ENCODE results near the gene ACAP3. TPM values are rescaled to one million over a fixed set of nuclear protein-coding genes. Genes with fewer than 3 reads are reported as not detected.

Gene ACAP3
- total and polyA plus RNA-seq, 10 of the 15 experiments (the other 5 are each of a cell fraction or from before 2014, with no cell fraction given): 0.05 to 34.2 (median 7.1) TPM

DNA sequence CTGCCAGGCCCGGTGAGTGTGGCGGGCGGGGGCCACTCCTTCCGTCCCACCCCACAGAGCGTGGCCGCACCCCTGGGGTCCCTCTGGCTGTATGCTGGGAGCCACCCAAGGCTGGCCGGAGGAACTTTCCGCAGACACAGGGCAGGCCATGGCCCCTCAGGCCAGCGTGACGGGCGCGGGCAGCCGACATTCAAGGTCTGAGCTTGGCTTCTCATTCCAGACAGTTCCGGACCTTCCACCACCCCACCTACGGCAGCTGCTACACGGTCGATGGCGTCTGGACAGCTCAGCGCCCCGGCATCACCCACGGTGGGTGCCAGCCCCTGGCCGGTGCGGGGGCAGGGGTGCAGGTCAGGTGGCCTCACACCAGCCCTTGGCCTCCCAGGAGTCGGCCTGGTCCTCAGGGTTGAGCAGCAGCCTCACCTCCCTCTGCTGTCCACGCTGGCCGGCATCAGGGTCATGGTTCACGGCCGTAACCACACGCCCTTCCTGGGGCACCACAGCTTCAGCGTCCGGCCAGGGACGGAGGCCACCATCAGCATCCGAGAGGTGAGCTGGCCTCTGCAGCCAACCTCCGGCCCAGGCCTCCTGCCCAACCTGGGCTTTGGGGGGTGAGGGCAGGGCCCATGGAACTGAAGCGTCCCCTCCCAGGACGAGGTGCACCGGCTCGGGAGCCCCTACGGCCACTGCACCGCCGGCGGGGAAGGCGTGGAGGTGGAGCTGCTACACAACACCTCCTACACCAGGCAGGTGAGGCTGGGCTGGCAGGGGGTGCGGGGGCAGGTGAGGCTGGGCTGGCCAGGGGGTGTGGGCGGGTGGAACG is 20.2 kb downstream of the ACAP3 start:
- Histone ChIP-seq H3K4me2 (ENCODE audit: control insufficient read depth, insufficient read depth) (no peak overlapping the region), H3K4me3 (no peak overlapping the region), H3K36me3 (ENCODE audit: control insufficient read depth in 2 of 2, insufficient read depth in 2 of 2, low read length in 1 of 2) (no peaks in the 10 kb centered on the region), H3K27ac (ENCODE audit: control insufficient read depth, insufficient read depth) (no peak overlapping the region), H2AFZ (ENCODE audit: control insufficient read depth, low read depth, low read length) (no peak overlapping the region), H3K9ac (ENCODE audit: control insufficient read depth, insufficient read depth, low read length) (no peak overlapping the region), H3K4me1 (ENCODE audit: control insufficient read depth, insufficient read depth, low read length) (no peaks in the 10 kb centered on the region), H3K9me3 (replicated peaks; ENCODE audit: control insufficient read depth, insufficient read depth, low read length) (no peaks in the 10 kb centered on the region), H4K20me1 (ENCODE audit: control insufficient read depth, insufficient read depth) (no peaks in the 10 kb centered on the region), H3K27me3 (replicated peaks in 1 of 2; ENCODE audit: control insufficient read depth in 2 of 2, insufficient read depth in 2 of 2, low read length in 1 of 2) (no peaks in the 10 kb centered on the region), H3K79me2 (ENCODE audit: control insufficient read depth, insufficient read depth, low read length) (no peaks in the 10 kb centered on the region)
- no peak for ATAC-seq
- ChIA-PET POLR2A (no interaction called here), CTCF (interaction anchor here (1.2 to 2.5 kb wide), 2 partner anchors 162 to 165 kb away, joined by 3 to 12 read pairs; no protein-coding TSS in a partner anchor), SMC1A (ENCODE audit: uncharacterized antibody, unreplicated experiment) (no interaction called here), RAD21 (ENCODE audit: unreplicated experiment) (interaction anchor here (0.8 kb wide), 1 partner anchor 254 kb away, joined by 3 read pairs; no protein-coding TSS in a partner anchor)
- no peak for DNase-seq (ENCODE audit: low read depth, low spot score)
- intact Hi-C loops (cut with micrococcal nuclease; ENCODE audit: unreplicated experiment) (no loop called here), in situ Hi-C loops (cut with MboI) (no loop called here)
- 59% methylated on average over 43 of the region's 46 CpGs for WGBS (ENCODE audit: insufficient coverage, insufficient replicate concordance, low lambda C conversion rate, missing lambda C conversion rate)
- FAIRE-seq: no peak
- BruUV-seq (replicated peaks): no TSS peak
- TF ChIP-seq KAT2A (conservative IDR thresholded peaks at IDR 0.05; ENCODE audit: control insufficient read depth, low read depth, low read length) (no peak), STAT1 (conservative IDR thresholded peaks at IDR 0.05) (no peak), HDAC6 (IDR thresholded peaks at IDR 0.05; ENCODE audit: unreplicated experiment) (no peak), TCF12 (IDR thresholded peaks at IDR 0.05; ENCODE audit: low read depth, low read length) (no peak), STAT3 (IDR thresholded peaks at IDR 0.05; ENCODE audit: low read depth, low read length) (no peak), ATF7 (IDR thresholded peaks at IDR 0.05; ENCODE audit: low read depth) (no peak), CBX5 (IDR thresholded peaks at IDR 0.05; ENCODE audit: low read depth) (no peak), SMC3 (IDR thresholded peaks at IDR 0.05; ENCODE audit: borderline replicate concordance, low read length) (no peak), IKZF2 (IDR thresholded peaks at IDR 0.05) (no peak), TAF1 (IDR thresholded peaks at IDR 0.05; ENCODE audit: borderline replicate concordance, low read depth, low read length) (no peak), SUZ12 (IDR thresholded peaks at IDR 0.05; ENCODE audit: unreplicated experiment) (no peak)
- TF ChIP-seq, protein P1, sequence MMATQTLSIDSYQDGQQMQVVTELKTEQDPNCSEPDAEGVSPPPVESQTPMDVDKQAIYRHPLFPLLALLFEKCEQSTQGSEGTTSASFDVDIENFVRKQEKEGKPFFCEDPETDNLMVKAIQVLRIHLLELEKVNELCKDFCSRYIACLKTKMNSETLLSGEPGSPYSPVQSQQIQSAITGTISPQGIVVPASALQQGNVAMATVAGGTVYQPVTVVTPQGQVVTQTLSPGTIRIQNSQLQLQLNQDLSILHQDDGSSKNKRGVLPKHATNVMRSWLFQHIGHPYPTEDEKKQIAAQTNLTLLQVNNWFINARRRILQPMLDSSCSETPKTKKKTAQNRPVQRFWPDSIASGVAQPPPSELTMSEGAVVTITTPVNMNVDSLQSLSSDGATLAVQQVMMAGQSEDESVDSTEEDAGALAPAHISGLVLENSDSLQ (IDR thresholded peaks at IDR 0.05): no peak
- TF ChIP-seq, protein P2, sequence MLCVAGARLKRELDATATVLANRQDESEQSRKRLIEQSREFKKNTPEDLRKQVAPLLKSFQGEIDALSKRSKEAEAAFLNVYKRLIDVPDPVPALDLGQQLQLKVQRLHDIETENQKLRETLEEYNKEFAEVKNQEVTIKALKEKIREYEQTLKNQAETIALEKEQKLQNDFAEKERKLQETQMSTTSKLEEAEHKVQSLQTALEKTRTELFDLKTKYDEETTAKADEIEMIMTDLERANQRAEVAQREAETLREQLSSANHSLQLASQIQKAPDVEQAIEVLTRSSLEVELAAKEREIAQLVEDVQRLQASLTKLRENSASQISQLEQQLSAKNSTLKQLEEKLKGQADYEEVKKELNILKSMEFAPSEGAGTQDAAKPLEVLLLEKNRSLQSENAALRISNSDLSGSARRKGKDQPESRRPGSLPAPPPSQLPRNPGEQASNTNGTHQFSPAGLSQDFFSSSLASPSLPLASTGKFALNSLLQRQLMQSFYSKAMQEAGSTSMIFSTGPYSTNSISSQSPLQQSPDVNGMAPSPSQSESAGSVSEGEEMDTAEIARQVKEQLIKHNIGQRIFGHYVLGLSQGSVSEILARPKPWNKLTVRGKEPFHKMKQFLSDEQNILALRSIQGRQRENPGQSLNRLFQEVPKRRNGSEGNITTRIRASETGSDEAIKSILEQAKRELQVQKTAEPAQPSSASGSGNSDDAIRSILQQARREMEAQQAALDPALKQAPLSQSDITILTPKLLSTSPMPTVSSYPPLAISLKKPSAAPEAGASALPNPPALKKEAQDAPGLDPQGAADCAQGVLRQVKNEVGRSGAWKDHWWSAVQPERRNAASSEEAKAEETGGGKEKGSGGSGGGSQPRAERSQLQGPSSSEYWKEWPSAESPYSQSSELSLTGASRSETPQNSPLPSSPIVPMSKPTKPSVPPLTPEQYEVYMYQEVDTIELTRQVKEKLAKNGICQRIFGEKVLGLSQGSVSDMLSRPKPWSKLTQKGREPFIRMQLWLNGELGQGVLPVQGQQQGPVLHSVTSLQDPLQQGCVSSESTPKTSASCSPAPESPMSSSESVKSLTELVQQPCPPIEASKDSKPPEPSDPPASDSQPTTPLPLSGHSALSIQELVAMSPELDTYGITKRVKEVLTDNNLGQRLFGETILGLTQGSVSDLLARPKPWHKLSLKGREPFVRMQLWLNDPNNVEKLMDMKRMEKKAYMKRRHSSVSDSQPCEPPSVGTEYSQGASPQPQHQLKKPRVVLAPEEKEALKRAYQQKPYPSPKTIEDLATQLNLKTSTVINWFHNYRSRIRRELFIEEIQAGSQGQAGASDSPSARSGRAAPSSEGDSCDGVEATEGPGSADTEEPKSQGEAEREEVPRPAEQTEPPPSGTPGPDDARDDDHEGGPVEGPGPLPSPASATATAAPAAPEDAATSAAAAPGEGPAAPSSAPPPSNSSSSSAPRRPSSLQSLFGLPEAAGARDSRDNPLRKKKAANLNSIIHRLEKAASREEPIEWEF (IDR thresholded peaks at IDR 0.05; ENCODE audit: insufficient replicate concordance, low read depth, low read length): no peak
- TF ChIP-seq, protein P3, sequence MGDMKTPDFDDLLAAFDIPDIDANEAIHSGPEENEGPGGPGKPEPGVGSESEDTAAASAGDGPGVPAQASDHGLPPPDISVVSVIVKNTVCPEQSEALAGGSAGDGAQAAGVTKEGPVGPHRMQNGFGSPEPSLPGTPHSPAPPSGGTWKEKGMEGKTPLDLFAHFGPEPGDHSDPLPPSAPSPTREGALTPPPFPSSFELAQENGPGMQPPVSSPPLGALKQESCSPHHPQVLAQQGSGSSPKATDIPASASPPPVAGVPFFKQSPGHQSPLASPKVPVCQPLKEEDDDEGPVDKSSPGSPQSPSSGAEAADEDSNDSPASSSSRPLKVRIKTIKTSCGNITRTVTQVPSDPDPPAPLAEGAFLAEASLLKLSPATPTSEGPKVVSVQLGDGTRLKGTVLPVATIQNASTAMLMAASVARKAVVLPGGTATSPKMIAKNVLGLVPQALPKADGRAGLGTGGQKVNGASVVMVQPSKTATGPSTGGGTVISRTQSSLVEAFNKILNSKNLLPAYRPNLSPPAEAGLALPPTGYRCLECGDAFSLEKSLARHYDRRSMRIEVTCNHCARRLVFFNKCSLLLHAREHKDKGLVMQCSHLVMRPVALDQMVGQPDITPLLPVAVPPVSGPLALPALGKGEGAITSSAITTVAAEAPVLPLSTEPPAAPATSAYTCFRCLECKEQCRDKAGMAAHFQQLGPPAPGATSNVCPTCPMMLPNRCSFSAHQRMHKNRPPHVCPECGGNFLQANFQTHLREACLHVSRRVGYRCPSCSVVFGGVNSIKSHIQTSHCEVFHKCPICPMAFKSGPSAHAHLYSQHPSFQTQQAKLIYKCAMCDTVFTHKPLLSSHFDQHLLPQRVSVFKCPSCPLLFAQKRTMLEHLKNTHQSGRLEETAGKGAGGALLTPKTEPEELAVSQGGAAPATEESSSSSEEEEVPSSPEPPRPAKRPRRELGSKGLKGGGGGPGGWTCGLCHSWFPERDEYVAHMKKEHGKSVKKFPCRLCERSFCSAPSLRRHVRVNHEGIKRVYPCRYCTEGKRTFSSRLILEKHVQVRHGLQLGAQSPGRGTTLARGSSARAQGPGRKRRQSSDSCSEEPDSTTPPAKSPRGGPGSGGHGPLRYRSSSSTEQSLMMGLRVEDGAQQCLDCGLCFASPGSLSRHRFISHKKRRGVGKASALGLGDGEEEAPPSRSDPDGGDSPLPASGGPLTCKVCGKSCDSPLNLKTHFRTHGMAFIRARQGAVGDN (IDR thresholded peaks at IDR 0.05): no peak
